WTC11 (cell line): Measurements from ENCODE around the gene TOMM40L. TPM values are rescaled to one million over a fixed set of nuclear protein-coding genes. Genes with fewer than 3 reads are reported as not detected.

Experiments used
- ATAC-seq: fragments of 200-7000 bp; cut with Tn5 transposase; 2 replicates; pipeline ENCODE4 v1.10.0; 2021; ENCODE audit warnings: mild to moderate bottlenecking, moderate library complexity
- CTCF ChIA-PET: fragments of 300-600 bp; sonication (Branson Sonifier 250); formaldehyde crosslinking; loops from one replicate; lab custom pipeline; 2021; ENCODE audit warnings: antibody characterized with exemption; lab: Charles Lee
- POLR2A ChIA-PET: fragments of 350-600 bp; sonication (Branson Sonifier 250); formaldehyde crosslinking; loops from one replicate; lab custom pipeline; 2021; ENCODE audit warnings: antibody characterized with exemption; lab: Charles Lee
- DNase-seq: peaks from one replicate; pipeline ENCODE4 v3.0.0; 2021; ENCODE audit warnings: low spot score
- H3K27ac Mint-ChIP-seq: 2 replicates; pipeline ENCODE4 v1.8.0; 2021; ENCODE audit warnings: mixed read lengths
- H3K27me3 Mint-ChIP-seq: 2 replicates; pipeline ENCODE4 v1.8.0; 2021; ENCODE audit warnings: low read depth, mild to moderate bottlenecking, moderate library complexity, mixed read lengths
- H3K36me3 Mint-ChIP-seq: 2 replicates; pipeline ENCODE4 v1.8.0; 2021; ENCODE audit warnings: mixed read lengths
- H3K4me1 Mint-ChIP-seq: 2 replicates; pipeline ENCODE4 v1.8.0; 2022; ENCODE audit warnings: mixed read lengths
- H3K4me3 Mint-ChIP-seq: 2 replicates; pipeline ENCODE4 v1.8.0; 2021; ENCODE audit warnings: mild to moderate bottlenecking, moderate library complexity, mixed read lengths
- H3K9me3 Mint-ChIP-seq: 2 replicates; pipeline ENCODE4 v1.8.0; 2021; ENCODE audit warnings: mixed read lengths
- ATF1 ChIP-seq: sonication (generic); formaldehyde crosslinking; IDR thresholded peaks from 2 replicates; pipeline ENCODE4 v1.8.1; 2023; ENCODE audit warnings: mild to moderate bottlenecking, moderate library complexity, missing genetic modification reagents
- CREM ChIP-seq: sonication (generic); formaldehyde crosslinking; IDR thresholded peaks from 2 replicates; pipeline ENCODE4 v1.8.1; 2022; ENCODE audit warnings: mild to moderate bottlenecking, missing genetic modification reagents, moderate library complexity
- EMX1 ChIP-seq: fragments of 250-450 bp; sonication (Bioruptor Pico); IDR thresholded peaks from 2 replicates; pipeline ENCODE4 v1.8.0; 2021; ENCODE audit warnings: mild to moderate bottlenecking
- ESRRA ChIP-seq: sonication (generic); formaldehyde crosslinking; IDR thresholded peaks from 2 replicates; pipeline ENCODE4 v1.8.1; 2022; ENCODE audit warnings: mild to moderate bottlenecking, missing genetic modification reagents, borderline replicate concordance
- FOXK1 ChIP-seq: sonication (generic); formaldehyde crosslinking; IDR thresholded peaks from 2 replicates; pipeline ENCODE4 v1.8.0; 2022; ENCODE audit warnings: mild to moderate bottlenecking, moderate library complexity, missing genetic modification reagents
- GABPB1 ChIP-seq: sonication (generic); formaldehyde crosslinking; IDR thresholded peaks from 2 replicates; pipeline ENCODE4 v1.8.1; 2023; ENCODE audit warnings: mild to moderate bottlenecking, missing genetic modification reagents
- NR1H2 ChIP-seq: sonication (generic); formaldehyde crosslinking; IDR thresholded peaks from 2 replicates; pipeline ENCODE4 v1.9.0; 2021; ENCODE audit warnings: mild to moderate bottlenecking, moderate library complexity, missing genetic modification reagents
- RELA ChIP-seq: sonication (generic); formaldehyde crosslinking; IDR thresholded peaks from 2 replicates; pipeline ENCODE4 v1.8.1; 2022; ENCODE audit warnings: missing genetic modification reagents, mild to moderate bottlenecking, borderline replicate concordance
- TEAD1 ChIP-seq: sonication (generic); formaldehyde crosslinking; IDR thresholded peaks from 2 replicates; pipeline ENCODE4 v1.8.0; 2022; ENCODE audit warnings: mild to moderate bottlenecking, missing genetic modification reagents
- ZNF263 ChIP-seq: sonication (generic); formaldehyde crosslinking; IDR thresholded peaks from 2 replicates; pipeline ENCODE4 v1.8.1; 2022; ENCODE audit warnings: low read depth, mild to moderate bottlenecking, moderate library complexity, missing genetic modification reagents
- ZNF317 ChIP-seq: sonication (generic); formaldehyde crosslinking; IDR thresholded peaks from 2 replicates; pipeline ENCODE4 v1.8.1; 2023; ENCODE audit warnings: low read depth, mild to moderate bottlenecking, moderate library complexity, missing genetic modification reagents, borderline replicate concordance
- total RNA-seq: library from RNA; stranded (reverse); gene quantifications from 3 replicates; pipeline ENCODE4 v1.2.3, GENCODE V29; 2021
- TF ChIP-seq, protein P1 (sequence below): sonication (generic); formaldehyde crosslinking; IDR thresholded peaks from 2 replicates; pipeline ENCODE4 v1.8.1; 2023; ENCODE audit warnings: mild to moderate bottlenecking, missing genetic modification reagents, borderline replicate concordance
- TF ChIP-seq, protein P2 (sequence below): fragments of 200-600 bp; IDR thresholded peaks from 2 replicates; pipeline ENCODE4 v1.8.0; 2022; ENCODE audit warnings: antibody characterized with exemption
- TF ChIP-seq, protein P3 (sequence below): fragments of 250-450 bp; sonication (Bioruptor Pico); IDR thresholded peaks from 2 replicates; pipeline ENCODE4 v1.8.0; 2021; ENCODE audit warnings: mild to moderate bottlenecking
- TF ChIP-seq, protein P4 (sequence below): sonication (generic); formaldehyde crosslinking; IDR thresholded peaks from 2 replicates; pipeline ENCODE4 v1.8.0; 2022; ENCODE audit warnings: missing genetic modification reagents
- TF ChIP-seq, protein P5 (sequence below): fragments of 250-450 bp; sonication (Bioruptor Pico); IDR thresholded peaks from 2 replicates; pipeline ENCODE4 v1.9.0; 2021; ENCODE audit warnings: mild to moderate bottlenecking

TOMM40L gene
- total RNA-seq, 1 experiment from 2014 or later, result 16.9 TPM

DNA sequence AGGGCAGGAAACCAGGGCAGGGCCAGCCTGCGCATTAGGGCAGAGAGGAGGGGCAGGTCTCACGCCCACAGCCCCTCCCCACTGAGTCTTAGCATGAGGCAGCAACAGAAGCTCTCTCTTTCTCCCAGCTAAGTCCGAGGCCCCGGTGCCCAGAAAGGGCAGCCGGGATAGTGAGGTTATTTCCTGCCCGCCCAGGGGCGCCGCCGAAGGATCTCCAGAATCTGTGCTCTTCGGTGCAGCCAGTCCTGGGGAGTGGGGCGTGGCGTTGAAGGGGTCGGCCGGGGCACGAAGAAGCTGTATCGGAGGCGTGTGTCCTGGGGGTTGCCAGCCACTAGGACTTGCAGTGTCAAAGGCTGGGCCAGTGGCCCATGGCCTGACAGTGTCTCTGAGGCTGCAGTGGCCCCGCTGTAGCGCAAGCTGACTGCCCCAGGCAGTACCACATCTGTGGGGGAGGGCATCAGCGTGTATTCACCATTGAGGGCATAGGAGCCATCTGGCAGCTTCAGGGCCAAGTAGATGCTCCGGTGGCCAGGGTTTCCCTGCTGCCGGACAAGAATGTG is 34.8 kb upstream of the TOMM40L start:
- POLR2A ChIA-PET, result no interaction called here
- H3K9me3 Mint-ChIP-seq, result no peaks in the 10 kb centered on the region

DNA sequence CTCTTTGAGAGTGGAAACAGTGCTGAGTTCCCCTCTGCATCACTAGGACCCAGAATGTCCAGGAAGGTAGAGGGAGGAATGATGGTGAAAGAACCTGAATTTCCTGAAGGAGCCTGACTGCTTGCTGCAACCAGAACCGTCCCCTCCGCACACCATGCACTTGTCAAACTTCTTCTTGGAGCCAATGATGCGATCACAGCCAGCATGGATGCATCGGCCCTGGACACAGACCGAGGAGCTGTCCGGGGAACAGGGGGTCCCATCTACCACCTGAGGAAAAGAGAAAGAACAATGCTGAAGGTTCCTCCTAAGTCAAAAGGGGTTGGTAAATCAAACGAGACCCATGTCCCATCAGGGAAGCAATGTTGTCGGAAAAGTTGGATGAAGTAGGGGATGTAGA is 33.9 kb upstream of the TOMM40L start:
- Mint-ChIP-seq H3K4me3 (no peak overlapping the region), H3K36me3 (0 out of 2 replicates have a peak, but pooled peaks cover 3% of the 10 kb centered on the region), H3K27me3 (no peaks in the 10 kb centered on the region), H3K9me3 (no peaks in the 10 kb centered on the region), H3K27ac (no peak overlapping the region), H3K4me1 (peaks cover 16% of the 10 kb centered on the region)
- ChIA-PET POLR2A (no interaction called here), CTCF (interaction anchor here (0.6 to 3.2 kb wide), 8 partner anchors 9 to 198 kb away, joined by 3 to 22 read pairs (median 6); partner anchors contain the start of genes B4GALT3, NDUFS2, PCP4L1 and PPOX)
- no peak for DNase-seq
- no peak for ATAC-seq
- TF ChIP-seq ATF1 (CRISPR knock-in tag) (no peak), FOXK1 (CRISPR knock-in tag) (no peak), NR1H2 (CRISPR knock-in tag) (no peak), RELA (no peak), TEAD1 (no peak), ZNF317 (CRISPR knock-in tag) (no peak), ESRRA (CRISPR knock-in tag) (no peak), EMX1 (no peak)
- TF ChIP-seq, protein P1, sequence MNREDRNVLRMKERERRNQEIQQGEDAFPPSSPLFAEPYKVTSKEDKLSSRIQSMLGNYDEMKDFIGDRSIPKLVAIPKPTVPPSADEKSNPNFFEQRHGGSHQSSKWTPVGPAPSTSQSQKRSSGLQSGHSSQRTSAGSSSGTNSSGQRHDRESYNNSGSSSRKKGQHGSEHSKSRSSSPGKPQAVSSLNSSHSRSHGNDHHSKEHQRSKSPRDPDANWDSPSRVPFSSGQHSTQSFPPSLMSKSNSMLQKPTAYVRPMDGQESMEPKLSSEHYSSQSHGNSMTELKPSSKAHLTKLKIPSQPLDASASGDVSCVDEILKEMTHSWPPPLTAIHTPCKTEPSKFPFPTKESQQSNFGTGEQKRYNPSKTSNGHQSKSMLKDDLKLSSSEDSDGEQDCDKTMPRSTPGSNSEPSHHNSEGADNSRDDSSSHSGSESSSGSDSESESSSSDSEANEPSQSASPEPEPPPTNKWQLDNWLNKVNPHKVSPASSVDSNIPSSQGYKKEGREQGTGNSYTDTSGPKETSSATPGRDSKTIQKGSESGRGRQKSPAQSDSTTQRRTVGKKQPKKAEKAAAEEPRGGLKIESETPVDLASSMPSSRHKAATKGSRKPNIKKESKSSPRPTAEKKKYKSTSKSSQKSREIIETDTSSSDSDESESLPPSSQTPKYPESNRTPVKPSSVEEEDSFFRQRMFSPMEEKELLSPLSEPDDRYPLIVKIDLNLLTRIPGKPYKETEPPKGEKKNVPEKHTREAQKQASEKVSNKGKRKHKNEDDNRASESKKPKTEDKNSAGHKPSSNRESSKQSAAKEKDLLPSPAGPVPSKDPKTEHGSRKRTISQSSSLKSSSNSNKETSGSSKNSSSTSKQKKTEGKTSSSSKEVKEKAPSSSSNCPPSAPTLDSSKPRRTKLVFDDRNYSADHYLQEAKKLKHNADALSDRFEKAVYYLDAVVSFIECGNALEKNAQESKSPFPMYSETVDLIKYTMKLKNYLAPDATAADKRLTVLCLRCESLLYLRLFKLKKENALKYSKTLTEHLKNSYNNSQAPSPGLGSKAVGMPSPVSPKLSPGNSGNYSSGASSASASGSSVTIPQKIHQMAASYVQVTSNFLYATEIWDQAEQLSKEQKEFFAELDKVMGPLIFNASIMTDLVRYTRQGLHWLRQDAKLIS (CRISPR knock-in tag), result no peak
- TF ChIP-seq, protein P2, sequence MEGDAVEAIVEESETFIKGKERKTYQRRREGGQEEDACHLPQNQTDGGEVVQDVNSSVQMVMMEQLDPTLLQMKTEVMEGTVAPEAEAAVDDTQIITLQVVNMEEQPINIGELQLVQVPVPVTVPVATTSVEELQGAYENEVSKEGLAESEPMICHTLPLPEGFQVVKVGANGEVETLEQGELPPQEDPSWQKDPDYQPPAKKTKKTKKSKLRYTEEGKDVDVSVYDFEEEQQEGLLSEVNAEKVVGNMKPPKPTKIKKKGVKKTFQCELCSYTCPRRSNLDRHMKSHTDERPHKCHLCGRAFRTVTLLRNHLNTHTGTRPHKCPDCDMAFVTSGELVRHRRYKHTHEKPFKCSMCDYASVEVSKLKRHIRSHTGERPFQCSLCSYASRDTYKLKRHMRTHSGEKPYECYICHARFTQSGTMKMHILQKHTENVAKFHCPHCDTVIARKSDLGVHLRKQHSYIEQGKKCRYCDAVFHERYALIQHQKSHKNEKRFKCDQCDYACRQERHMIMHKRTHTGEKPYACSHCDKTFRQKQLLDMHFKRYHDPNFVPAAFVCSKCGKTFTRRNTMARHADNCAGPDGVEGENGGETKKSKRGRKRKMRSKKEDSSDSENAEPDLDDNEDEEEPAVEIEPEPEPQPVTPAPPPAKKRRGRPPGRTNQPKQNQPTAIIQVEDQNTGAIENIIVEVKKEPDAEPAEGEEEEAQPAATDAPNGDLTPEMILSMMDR, result no peak
- TF ChIP-seq, protein P3, sequence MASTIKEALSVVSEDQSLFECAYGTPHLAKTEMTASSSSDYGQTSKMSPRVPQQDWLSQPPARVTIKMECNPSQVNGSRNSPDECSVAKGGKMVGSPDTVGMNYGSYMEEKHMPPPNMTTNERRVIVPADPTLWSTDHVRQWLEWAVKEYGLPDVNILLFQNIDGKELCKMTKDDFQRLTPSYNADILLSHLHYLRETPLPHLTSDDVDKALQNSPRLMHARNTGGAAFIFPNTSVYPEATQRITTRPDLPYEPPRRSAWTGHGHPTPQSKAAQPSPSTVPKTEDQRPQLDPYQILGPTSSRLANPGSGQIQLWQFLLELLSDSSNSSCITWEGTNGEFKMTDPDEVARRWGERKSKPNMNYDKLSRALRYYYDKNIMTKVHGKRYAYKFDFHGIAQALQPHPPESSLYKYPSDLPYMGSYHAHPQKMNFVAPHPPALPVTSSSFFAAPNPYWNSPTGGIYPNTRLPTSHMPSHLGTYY (CRISPR knock-in tag), result no peak

More for the DNA sequence above, 34.8 kb upstream of the TOMM40L start:
- Mint-ChIP-seq H3K4me3 (peak overlapping the region; percentile 16; the same call in 1 of the 2 replicates), H3K36me3 (0 out of 2 replicates have a peak, but pooled peaks cover 3% of the 10 kb centered on the region), H3K27ac (no peak overlapping the region), H3K4me1 (peaks cover 11% of the 10 kb centered on the region), H3K27me3 (no peaks in the 10 kb centered on the region)
- peak; percentile 74 for ATAC-seq
- TF ChIP-seq, protein P4, sequence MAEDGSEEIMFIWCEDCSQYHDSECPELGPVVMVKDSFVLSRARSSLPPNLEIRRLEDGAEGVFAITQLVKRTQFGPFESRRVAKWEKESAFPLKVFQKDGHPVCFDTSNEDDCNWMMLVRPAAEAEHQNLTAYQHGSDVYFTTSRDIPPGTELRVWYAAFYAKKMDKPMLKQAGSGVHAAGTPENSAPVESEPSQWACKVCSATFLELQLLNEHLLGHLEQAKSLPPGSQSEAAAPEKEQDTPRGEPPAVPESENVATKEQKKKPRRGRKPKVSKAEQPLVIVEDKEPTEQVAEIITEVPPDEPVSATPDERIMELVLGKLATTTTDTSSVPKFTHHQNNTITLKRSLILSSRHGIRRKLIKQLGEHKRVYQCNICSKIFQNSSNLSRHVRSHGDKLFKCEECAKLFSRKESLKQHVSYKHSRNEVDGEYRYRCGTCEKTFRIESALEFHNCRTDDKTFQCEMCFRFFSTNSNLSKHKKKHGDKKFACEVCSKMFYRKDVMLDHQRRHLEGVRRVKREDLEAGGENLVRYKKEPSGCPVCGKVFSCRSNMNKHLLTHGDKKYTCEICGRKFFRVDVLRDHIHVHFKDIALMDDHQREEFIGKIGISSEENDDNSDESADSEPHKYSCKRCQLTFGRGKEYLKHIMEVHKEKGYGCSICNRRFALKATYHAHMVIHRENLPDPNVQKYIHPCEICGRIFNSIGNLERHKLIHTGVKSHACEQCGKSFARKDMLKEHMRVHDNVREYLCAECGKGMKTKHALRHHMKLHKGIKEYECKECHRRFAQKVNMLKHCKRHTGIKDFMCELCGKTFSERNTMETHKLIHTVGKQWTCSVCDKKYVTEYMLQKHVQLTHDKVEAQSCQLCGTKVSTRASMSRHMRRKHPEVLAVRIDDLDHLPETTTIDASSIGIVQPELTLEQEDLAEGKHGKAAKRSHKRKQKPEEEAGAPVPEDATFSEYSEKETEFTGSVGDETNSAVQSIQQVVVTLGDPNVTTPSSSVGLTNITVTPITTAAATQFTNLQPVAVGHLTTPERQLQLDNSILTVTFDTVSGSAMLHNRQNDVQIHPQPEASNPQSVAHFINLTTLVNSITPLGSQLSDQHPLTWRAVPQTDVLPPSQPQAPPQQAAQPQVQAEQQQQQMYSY (CRISPR knock-in tag), result peak; percentile 83
- TF ChIP-seq CREM (no peak), ZNF263 (CRISPR knock-in tag) (no peak), GABPB1 (CRISPR knock-in tag) (no peak)
- TF ChIP-seq, protein P5, sequence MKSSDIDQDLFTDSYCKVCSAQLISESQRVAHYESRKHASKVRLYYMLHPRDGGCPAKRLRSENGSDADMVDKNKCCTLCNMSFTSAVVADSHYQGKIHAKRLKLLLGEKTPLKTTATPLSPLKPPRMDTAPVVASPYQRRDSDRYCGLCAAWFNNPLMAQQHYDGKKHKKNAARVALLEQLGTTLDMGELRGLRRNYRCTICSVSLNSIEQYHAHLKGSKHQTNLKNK, result no peak
- CTCF ChIA-PET, result interaction anchor here (0.6 to 3.2 kb wide), 12 partner anchors 10 to 201 kb away, joined by 3 to 22 read pairs (median 4); partner anchors contain the start of genes B4GALT3, NDUFS2, PCP4L1 and PPOX
- DNase-seq, result no peak
